GM10266 (cell line): ENCODE results near the gene PPM1M.
"Not testable (repeated sequence)": the region's sequence is repeated elsewhere in the genome, so short reads cannot be mapped to it uniquely, and the experiment has no call there.

Source experiments
- DNase-seq: peaks from one replicate; pipeline ENCODE4 v3.0.0; 2012; ENCODE audit errors: extremely low spot score
- TF ChIP-seq, protein P1 (sequence below): IDR thresholded peaks from 2 replicates; pipeline ENCODE4 v1.5.1; 2012; ENCODE audit warnings: mild to moderate bottlenecking, low read depth; ENCODE audit not compliant: control insufficient read depth, insufficient read depth; ENCODE audit errors: missing control alignments

The PPM1M gene

DNA sequence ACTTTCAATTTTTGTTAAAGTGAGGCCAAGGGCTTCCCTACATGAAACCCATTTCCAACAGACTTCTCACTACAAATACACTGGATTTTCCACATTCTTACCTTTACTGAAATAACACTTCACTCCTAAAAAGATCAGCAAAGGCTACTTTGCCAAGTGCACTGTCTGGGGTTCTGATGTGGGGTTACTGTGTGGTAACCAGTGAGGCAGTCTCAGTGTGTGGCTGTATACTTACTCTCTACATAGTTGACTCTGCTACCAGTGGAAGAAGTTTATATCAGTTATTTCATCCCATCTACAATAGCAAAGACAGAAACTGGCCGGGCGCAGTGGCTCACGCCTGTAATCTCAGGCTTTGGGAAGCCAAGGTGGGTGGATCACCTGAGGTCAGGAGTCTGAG lies 27.3 kb downstream of the PPM1M start:
- TF ChIP-seq, protein P1, sequence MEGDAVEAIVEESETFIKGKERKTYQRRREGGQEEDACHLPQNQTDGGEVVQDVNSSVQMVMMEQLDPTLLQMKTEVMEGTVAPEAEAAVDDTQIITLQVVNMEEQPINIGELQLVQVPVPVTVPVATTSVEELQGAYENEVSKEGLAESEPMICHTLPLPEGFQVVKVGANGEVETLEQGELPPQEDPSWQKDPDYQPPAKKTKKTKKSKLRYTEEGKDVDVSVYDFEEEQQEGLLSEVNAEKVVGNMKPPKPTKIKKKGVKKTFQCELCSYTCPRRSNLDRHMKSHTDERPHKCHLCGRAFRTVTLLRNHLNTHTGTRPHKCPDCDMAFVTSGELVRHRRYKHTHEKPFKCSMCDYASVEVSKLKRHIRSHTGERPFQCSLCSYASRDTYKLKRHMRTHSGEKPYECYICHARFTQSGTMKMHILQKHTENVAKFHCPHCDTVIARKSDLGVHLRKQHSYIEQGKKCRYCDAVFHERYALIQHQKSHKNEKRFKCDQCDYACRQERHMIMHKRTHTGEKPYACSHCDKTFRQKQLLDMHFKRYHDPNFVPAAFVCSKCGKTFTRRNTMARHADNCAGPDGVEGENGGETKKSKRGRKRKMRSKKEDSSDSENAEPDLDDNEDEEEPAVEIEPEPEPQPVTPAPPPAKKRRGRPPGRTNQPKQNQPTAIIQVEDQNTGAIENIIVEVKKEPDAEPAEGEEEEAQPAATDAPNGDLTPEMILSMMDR: no peak
- DNase-seq: no peak

- DNase-seq: not testable (repeated sequence)
Observed at GRCh38 chr3:52274781-52275180, 29.2 kb downstream of the PPM1M start.

- TF ChIP-seq, protein P1: no peak
- DNase-seq: peak; percentile 67
Observed at GRCh38 chr3:52277071-52277964, 31.8 kb downstream of the PPM1M start.

DNA sequence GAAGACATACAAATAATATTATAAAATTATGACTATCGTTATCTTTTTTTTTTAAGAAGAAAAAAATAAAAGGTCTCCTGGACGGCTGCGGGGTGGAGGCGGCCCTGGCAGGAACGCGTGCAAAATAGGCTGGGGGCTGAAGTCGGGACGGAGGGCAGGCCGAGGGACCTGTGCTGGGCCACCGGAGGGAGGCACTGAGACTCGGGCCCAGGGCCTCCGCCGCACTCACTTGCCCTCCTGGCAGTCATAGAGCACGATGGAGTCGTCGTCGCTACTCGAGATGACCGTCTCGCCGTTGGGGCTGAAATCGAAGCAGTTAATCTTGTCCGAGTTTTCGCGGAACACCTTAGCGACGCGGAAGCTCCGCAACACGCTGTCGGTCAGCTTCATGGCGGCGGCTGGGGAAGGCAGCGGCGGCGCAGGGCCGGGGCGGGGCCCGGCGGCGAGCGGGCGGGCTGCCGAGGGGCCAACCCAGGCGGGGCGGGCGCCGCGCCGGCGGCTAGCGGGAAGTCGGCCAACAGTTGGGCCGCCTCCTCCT lies 32.5 kb downstream of the PPM1M start:
- DNase-seq: peak; percentile 58
- TF ChIP-seq, protein P1: peak; percentile 14

DNA sequence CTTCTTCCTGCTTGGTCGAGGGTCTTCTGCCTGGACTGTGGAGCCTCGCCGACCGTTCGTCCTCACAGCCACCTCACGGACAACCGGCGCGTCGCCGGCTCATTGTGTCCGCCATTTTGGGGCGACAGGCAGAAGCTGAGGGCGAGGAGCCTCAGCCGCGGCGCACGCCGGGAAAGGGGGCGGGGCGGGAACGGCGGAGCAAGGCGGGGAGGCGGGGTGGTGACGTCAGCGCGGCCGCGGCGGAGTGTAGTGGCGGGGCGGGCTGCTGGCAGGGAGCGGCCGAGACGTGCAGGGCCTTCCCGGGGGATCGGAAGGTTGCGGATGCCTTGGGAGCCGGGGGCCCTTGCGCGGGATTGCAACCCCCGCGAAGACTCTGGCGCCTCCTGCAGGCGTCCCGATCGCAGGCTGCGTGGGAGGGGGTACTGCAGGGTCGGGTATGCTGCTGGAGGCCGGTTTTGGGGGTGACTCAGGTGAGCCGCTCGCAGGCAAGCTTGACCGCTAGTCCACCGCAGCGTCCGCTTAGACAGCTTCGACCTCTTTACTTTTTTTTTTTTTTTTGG lies 33.0 kb downstream of the PPM1M start, which contains the start of gene WDR82:
Gene WDR82, minus strand, starts transcription at position 140 of the 560 bp plus-strand sequence. CDS start 288 bp downstream, outside the sequence.
- TF ChIP-seq, protein P1: peak; percentile 45
- DNase-seq: peak; percentile 97

DNA sequence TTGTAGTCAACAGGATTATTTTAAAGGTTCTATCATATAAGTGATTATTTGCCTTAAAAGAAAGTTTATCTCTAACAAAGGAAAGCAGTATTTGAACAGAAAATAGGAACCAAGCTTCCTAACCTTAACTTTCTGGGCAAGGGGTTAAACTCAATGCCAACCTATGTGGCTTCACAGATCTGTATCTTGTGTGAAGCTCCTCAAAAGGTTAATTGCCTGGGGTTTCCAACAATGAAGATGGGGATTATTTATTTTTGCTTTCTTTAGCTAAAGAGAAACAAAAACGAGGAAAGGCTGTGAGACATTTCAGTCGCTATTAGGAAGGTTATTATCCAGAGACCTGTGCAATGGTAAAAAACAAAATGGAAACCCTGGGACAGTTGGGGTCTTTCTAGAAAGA lies 34.0 kb downstream of the PPM1M start:
- TF ChIP-seq, protein P1: no peak
- no peak for DNase-seq

DNA sequence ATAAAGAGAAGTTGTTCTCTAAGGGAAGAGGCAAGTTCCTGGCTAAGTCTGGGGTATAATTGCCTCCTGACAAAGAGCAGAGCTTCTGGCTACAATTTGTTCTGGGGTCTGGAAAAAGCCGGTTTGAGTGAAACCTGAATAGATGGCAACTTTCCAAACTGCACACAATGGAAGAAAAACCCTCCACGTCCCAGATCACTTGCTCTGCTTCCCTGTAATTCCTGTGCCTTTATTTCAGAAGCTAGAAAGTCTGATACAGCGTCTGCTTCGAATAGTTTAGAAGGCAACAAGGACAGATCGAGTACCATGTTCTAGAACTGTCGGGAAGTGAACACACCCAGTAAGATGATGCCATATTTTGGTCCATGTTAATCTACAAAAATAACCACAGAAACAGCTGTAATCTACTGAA lies 34.5 kb downstream of the PPM1M start:
- DNase-seq: no peak
- TF ChIP-seq, protein P1: no peak
